HS-5 (cell line): ENCODE measurements around the gene THAP8.
"Not testable (repeated sequence)": the region's sequence is repeated elsewhere in the genome, so short reads cannot be mapped to it uniquely, and the experiment has no call there.

ENCODE experiments used
- DNase-seq: peaks from one replicate; pipeline ENCODE4 v3.0.0-alpha.2; 2012; ENCODE audit warnings: low read depth

THAP8 gene

GRCh38 chr19:36068810-36069499 is 14.9 kb upstream of the THAP8 start:
- not testable (repeated sequence) for DNase-seq

GRCh38 chr19:36067681-36068080 is 13.6 kb upstream of the THAP8 start:
- no peak for DNase-seq

- DNase-seq: no peak
These were observed 10.7 kb upstream of the THAP8 start for GRCh38 chr19:36064826-36065225.

DNA sequence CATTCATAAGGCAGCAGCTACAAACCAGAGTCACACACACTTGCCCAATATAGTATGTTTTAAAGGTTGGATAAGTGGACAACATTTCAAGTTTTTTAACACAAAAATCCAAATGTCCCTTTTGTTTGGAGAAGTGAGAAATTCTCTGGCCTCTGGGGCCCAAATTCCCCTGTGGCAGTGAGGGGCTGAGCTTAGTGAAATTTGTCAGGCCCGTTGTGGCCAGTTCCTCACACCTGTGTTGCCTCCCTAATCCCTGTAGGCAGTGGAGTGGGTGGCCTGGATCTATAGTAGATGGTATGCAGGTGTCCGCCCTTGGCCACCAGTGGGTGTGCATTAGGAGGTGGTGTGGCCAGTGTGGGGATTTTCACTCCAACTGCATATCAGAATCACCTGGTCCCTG is 7.3 kb upstream of the THAP8 start:
- no peak for DNase-seq

GRCh38 chr19:36060430-36060829 is 6.3 kb upstream of the THAP8 start:
- DNase-seq: no peak

- no peak for DNase-seq
These were observed 5.3 kb upstream of the THAP8 start for GRCh38 chr19:36059180-36059910.

- DNase-seq: no peak
These were observed 4.5 kb upstream of the THAP8 start for GRCh38 chr19:36058481-36059179.

- DNase-seq: no peak
These were observed 925 bp upstream of the THAP8 start, which contains the start of gene WDR62 for GRCh38 chr19:36054733-36055686. Gene WDR62, plus strand, starts transcription at chr19:36054897. Its CDS starts 75 bp downstream, at chr19:36054972.

DNA sequence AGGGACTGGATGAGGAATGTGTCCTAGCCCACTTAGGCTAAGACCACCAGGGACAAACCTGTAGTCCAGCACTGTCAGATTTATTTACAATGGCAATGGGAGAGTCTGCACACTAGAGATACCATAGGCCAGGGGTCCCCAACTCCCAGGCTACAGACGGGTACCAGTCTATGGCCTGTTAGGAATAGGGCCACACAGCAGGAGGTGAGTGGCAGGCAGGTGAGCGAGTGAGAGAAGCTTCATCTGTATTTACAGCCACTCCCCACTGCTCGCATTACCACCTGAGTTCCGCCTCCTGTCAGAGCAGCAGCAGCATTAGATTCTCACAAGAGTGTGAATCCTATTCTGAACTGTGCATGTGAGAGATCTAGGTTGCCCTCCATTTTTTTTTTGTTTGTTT is 2.4 kb downstream of the THAP8 start:
- no peak for DNase-seq

GRCh38 chr19:36051236-36051635 is 2.8 kb downstream of the THAP8 start:
- DNase-seq: no peak

DNA sequence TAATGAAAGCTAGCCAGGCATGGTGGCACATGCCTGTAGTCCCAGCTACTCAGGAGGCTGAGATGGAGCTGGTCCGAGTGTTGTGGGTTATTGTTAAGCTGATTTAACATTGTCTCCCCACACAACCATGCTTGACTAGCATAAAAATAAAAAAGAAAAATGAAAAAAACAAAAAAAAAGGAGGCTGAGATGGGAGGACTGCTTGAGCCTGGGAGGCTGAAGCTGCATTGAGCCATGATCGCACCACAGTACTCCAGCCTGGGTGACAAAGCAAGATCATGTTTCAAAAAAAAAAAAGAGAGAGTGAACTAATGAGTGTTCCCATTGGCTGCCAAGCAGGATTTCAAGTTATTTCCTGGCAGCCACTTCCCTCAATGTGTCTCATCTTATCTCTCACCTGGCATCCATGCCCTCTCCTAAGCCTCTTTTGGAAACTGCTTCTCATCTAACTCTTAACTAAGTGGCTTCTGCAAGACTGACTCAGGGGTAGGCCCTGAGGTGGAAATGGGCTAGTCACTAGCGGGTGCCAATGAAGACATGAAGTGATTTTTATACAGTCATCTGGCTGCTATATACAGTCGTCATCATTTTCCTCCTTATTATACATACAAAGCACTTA is 4.9 kb downstream of the THAP8 start:
- no peak for DNase-seq

DNA sequence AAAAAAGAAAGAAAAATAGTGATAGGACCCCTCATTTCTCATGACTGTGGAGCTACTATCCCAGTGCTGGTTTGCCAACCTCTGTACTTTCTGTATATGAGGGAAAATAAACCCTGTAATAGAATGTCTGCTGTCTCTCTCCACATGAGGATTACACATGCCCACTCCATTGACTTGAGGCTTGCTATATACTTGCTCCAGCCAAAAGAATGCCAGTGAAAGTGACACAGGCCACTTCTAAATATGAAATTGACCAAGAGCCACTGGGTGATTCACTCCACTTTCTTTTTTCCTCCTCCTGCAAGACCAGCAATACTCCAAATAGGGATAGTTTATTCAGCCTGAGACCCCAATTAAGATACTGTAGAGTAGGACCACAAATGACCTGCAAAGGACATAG is 6.2 kb downstream of the THAP8 start:
- DNase-seq: no peak

DNA sequence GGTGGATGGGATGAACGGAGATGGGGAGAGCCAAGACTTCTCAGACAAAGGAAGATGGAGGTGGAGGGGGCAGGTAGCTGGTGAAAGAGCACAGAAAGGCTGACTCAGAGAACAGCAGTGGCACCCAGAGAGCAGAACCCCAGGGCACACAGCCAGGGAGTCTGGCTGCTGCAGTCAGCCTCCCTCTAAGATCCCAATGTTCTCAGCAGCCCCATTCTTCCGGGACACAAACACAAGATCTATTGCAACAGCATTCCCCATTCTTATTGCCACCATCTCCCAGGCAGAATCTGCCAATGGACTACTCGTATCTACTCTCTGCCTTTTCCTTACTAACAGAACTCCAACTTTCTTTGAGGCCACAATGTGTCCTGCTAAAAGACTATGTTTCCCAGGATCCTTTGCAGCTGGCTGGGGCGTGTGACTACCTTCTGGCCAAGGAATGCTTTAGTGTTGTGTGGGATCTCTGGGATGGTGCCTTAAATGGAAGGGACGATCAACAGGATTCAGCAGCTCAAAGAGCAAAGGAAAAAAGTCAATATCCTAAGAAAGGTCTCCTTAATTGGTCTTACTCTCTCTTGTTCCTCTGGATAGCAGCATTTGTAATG is 7.5 kb downstream of the THAP8 start:
- DNase-seq: no peak

- no peak for DNase-seq
These were observed 10.1 kb downstream of the THAP8 start for GRCh38 chr19:36043952-36044351.

- peak; percentile 67 for DNase-seq
These were observed 12.3 kb downstream of the THAP8 start for GRCh38 chr19:36041831-36042230.

GRCh38 chr19:36041092-36041491 is 13.0 kb downstream of the THAP8 start:
- not testable (repeated sequence) for DNase-seq

- no peak for DNase-seq
These were observed 13.6 kb downstream of the THAP8 start for GRCh38 chr19:36040495-36040894.

GRCh38 chr19:36032251-36033104 is 21.6 kb downstream of the THAP8 start, which contains the start of gene CLIP3:
Gene CLIP3, minus strand, starts transcription at chr19:36032873. Its CDS starts 516 bp downstream, at chr19:36032357.
- DNase-seq: no peak

GRCh38 chr19:36031308-36031707 is 22.8 kb downstream of the THAP8 start:
- DNase-seq: no peak
